Measurements from ENCODE around the gene RAB7B. TPM values are rescaled to one million over a fixed set of nuclear protein-coding genes. Genes with fewer than 3 reads are reported as not detected.

RAB7B gene
- total and polyA plus RNA-seq, 2 of the 13 experiments (the other 11 are each of a cell fraction or from before 2014, with no cell fraction given), result 0.05 to 0.46 TPM

DNA sequence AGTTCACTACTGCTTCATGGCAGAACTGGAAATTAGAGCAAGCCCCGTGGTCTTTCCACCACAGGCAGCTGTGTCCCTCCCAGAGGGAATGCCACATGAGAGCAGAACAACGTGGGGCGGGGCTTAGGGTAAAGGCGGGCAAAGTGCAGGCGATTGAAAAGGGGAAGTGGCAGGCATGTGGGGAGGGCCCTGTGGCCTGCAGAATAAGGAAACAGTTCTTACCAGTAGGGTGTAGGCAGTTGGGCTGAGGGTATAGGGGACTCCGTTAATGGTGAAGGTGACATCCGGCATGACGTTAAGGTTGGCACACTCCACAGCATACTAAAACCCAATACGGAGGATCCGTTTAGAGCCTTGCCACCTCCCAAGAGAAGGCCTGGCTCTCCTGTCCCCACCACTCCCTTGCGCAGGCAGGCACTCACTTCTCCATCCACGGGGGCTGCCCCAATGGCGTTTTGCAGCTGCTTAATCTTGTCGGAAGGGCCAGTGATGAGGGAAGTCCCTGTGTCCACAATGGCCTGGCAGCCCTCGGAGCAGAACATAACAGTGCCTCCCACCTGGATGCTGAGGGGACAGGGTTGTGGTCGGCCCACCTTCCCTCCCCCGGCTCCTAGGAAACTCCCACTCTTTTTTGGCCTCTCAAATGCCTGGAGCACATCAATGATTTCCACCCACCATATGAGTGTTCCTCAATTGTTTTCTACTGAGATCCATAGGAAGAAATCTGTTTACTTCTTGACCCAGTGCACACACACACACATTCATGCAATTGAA, 9.1 kb upstream of the RAB7B start (continued):
- TF ChIP-seq, protein P1, sequence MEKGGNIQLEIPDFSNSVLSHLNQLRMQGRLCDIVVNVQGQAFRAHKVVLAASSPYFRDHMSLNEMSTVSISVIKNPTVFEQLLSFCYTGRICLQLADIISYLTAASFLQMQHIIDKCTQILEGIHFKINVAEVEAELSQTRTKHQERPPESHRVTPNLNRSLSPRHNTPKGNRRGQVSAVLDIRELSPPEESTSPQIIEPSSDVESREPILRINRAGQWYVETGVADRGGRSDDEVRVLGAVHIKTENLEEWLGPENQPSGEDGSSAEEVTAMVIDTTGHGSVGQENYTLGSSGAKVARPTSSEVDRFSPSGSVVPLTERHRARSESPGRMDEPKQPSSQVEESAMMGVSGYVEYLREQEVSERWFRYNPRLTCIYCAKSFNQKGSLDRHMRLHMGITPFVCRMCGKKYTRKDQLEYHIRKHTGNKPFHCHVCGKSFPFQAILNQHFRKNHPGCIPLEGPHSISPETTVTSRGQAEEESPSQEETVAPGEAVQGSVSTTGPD (CRISPR knock-in tag; IDR thresholded peaks at IDR 0.05), result no peak
- TF ChIP-seq, protein P2, sequence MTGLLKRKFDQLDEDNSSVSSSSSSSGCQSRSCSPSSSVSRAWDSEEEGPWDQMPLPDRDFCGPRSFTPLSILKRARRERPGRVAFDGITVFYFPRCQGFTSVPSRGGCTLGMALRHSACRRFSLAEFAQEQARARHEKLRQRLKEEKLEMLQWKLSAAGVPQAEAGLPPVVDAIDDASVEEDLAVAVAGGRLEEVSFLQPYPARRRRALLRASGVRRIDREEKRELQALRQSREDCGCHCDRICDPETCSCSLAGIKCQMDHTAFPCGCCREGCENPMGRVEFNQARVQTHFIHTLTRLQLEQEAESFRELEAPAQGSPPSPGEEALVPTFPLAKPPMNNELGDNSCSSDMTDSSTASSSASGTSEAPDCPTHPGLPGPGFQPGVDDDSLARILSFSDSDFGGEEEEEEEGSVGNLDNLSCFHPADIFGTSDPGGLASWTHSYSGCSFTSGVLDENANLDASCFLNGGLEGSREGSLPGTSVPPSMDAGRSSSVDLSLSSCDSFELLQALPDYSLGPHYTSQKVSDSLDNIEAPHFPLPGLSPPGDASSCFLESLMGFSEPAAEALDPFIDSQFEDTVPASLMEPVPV (CRISPR knock-in tag; IDR thresholded peaks at IDR 0.05), result no peak
- no peak for TF ChIP-seq CHCHD3 (CRISPR knock-in tag; IDR thresholded peaks at IDR 0.05)
- TF ChIP-seq, protein P3, sequence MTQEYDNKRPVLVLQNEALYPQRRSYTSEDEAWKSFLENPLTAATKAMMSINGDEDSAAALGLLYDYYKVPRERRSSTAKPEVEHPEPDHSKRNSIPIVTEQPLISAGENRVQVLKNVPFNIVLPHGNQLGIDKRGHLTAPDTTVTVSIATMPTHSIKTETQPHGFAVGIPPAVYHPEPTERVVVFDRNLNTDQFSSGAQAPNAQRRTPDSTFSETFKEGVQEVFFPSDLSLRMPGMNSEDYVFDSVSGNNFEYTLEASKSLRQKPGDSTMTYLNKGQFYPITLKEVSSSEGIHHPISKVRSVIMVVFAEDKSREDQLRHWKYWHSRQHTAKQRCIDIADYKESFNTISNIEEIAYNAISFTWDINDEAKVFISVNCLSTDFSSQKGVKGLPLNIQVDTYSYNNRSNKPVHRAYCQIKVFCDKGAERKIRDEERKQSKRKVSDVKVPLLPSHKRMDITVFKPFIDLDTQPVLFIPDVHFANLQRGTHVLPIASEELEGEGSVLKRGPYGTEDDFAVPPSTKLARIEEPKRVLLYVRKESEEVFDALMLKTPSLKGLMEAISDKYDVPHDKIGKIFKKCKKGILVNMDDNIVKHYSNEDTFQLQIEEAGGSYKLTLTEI (CRISPR knock-in tag; conservative IDR thresholded peaks at IDR 0.05), result no peak
- 0 out of 2 replicates have a peak, but pooled peaks have one; percentile 18 for TF ChIP-seq SP5 (CRISPR knock-in tag; IDR thresholded peaks at IDR 0.05; ENCODE audit: borderline replicate concordance, low read depth)
- TF ChIP-seq, protein P4, sequence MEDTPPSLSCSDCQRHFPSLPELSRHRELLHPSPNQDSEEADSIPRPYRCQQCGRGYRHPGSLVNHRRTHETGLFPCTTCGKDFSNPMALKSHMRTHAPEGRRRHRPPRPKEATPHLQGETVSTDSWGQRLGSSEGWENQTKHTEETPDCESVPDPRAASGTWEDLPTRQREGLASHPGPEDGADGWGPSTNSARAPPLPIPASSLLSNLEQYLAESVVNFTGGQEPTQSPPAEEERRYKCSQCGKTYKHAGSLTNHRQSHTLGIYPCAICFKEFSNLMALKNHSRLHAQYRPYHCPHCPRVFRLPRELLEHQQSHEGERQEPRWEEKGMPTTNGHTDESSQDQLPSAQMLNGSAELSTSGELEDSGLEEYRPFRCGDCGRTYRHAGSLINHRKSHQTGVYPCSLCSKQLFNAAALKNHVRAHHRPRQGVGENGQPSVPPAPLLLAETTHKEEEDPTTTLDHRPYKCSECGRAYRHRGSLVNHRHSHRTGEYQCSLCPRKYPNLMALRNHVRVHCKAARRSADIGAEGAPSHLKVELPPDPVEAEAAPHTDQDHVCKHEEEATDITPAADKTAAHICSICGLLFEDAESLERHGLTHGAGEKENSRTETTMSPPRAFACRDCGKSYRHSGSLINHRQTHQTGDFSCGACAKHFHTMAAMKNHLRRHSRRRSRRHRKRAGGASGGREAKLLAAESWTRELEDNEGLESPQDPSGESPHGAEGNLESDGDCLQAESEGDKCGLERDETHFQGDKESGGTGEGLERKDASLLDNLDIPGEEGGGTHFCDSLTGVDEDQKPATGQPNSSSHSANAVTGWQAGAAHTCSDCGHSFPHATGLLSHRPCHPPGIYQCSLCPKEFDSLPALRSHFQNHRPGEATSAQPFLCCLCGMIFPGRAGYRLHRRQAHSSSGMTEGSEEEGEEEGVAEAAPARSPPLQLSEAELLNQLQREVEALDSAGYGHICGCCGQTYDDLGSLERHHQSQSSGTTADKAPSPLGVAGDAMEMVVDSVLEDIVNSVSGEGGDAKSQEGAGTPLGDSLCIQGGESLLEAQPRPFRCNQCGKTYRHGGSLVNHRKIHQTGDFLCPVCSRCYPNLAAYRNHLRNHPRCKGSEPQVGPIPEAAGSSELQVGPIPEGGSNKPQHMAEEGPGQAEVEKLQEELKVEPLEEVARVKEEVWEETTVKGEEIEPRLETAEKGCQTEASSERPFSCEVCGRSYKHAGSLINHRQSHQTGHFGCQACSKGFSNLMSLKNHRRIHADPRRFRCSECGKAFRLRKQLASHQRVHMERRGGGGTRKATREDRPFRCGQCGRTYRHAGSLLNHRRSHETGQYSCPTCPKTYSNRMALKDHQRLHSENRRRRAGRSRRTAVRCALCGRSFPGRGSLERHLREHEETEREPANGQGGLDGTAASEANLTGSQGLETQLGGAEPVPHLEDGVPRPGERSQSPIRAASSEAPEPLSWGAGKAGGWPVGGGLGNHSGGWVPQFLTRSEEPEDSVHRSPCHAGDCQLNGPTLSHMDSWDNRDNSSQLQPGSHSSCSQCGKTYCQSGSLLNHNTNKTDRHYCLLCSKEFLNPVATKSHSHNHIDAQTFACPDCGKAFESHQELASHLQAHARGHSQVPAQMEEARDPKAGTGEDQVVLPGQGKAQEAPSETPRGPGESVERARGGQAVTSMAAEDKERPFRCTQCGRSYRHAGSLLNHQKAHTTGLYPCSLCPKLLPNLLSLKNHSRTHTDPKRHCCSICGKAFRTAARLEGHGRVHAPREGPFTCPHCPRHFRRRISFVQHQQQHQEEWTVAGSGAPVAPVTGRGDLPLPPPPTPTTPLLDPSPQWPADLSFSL (CRISPR knock-in tag; IDR thresholded peaks at IDR 0.05), result no peak
- TF ChIP-seq ZNF841 (CRISPR knock-in tag; IDR thresholded peaks at IDR 0.05; ENCODE audit: borderline replicate concordance), result no peak
- TF ChIP-seq NFYB (CRISPR knock-in tag; IDR thresholded peaks at IDR 0.05), result no peak
- TF ChIP-seq, protein P5, sequence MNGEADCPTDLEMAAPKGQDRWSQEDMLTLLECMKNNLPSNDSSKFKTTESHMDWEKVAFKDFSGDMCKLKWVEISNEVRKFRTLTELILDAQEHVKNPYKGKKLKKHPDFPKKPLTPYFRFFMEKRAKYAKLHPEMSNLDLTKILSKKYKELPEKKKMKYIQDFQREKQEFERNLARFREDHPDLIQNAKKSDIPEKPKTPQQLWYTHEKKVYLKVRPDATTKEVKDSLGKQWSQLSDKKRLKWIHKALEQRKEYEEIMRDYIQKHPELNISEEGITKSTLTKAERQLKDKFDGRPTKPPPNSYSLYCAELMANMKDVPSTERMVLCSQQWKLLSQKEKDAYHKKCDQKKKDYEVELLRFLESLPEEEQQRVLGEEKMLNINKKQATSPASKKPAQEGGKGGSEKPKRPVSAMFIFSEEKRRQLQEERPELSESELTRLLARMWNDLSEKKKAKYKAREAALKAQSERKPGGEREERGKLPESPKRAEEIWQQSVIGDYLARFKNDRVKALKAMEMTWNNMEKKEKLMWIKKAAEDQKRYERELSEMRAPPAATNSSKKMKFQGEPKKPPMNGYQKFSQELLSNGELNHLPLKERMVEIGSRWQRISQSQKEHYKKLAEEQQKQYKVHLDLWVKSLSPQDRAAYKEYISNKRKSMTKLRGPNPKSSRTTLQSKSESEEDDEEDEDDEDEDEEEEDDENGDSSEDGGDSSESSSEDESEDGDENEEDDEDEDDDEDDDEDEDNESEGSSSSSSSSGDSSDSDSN (CRISPR knock-in tag; IDR thresholded peaks at IDR 0.05), result no peak
- no peak for TF ChIP-seq ZNF205 (CRISPR knock-in tag; IDR thresholded peaks at IDR 0.05)
- TF ChIP-seq ZNF510 (CRISPR knock-in tag; IDR thresholded peaks at IDR 0.05; ENCODE audit: low read depth), result no peak
- peak; percentile 17; the same call in 1 of the 2 replicates for TF ChIP-seq SALL1 (CRISPR knock-in tag; IDR thresholded peaks at IDR 0.05)
- TF ChIP-seq JARID2 (CRISPR knock-in tag; IDR thresholded peaks at IDR 0.05; ENCODE audit: insufficient replicate concordance), result no peak
- no peak for TF ChIP-seq ZNF354B (CRISPR knock-in tag; IDR thresholded peaks at IDR 0.05)
- no peak for TF ChIP-seq BCL6 (CRISPR knock-in tag; IDR thresholded peaks at IDR 0.05)
